ENCODE data around the gene HSPB6. TPM values are rescaled to one million over a fixed set of nuclear protein-coding genes. Genes with fewer than 3 reads are reported as not detected.

The HSPB6 gene
- 0.40 TPM in 1 of 2 replicates, not detected in the other for total RNA-seq (2014; rRNA removed; shearing (Covaris generic))

GRCh38 chr19:35756377-35757230 lies at the start of gene HSPB6:
HSPB6 (minus strand) TSS chr19:35757029; CDS start chr19:35757008, 21 bp downstream.

GRCh38 chr19:35775298-35776101 lies 18.7 kb upstream of the HSPB6 start, which contains the start of gene ARHGAP33:
ARHGAP33 (plus strand) TSS chr19:35775564; CDS start chr19:35775659, 95 bp downstream.

GRCh38 chr19:35757749-35758608 lies 1.1 kb upstream of the HSPB6 start, which contains the start of gene PROSER3:
PROSER3 (plus strand) TSS chr19:35758176; CDS start chr19:35758216, 40 bp downstream.

GRCh38 chr19:35748106-35749020 lies 8.5 kb downstream of the HSPB6 start, which contains the start of gene LIN37:
LIN37 (plus strand) TSS chr19:35748576; CDS start chr19:35748725, 149 bp downstream.

GRCh38 chr19:35745328-35746086 lies 11.3 kb downstream of the HSPB6 start, which contains the start of the genes PSENEN and U2AF1L4:
PSENEN (plus strand) TSS chr19:35745651; CDS start chr19:35745931, 280 bp downstream.
U2AF1L4 (minus strand) TSS chr19:35745418; CDS start chr19:35745391, 27 bp downstream.

GRCh38 chr19:35742121-35742724 lies 14.6 kb downstream of the HSPB6 start, which contains the start of gene IGFLR1:
IGFLR1 (minus strand) TSS chr19:35742452; CDS start chr19:35741180, 1,272 bp downstream.

GRCh38 chr19:35717665-35718344 lies 39.0 kb downstream of the HSPB6 start, which contains the start of gene KMT2B:
KMT2B (plus strand) TSS chr19:35718003; CDS start chr19:35718019, 16 bp downstream.

Other genes starting within 250 kb of the HSPB6 start
- gene DMKN, start 243.4 kb downstream of the HSPB6 start, total RNA-seq (2014; rRNA removed; shearing (Covaris generic)), result 16.5 and 24.2 TPM in 2 replicates
- 0.05 TPM in 1 of 2 replicates, not detected in the other for gene SBSN, start 228.7 kb downstream of the HSPB6 start, total RNA-seq (2014; rRNA removed; shearing (Covaris generic))
- not detected in 2 replicates for gene GAPDHS, start 223.6 kb downstream of the HSPB6 start, total RNA-seq (2014; rRNA removed; shearing (Covaris generic))
- gene TMEM147, start 211.4 kb downstream of the HSPB6 start, total RNA-seq (2014; rRNA removed; shearing (Covaris generic)), result 126 and 129 TPM in 2 replicates
- gene ATP4A, start 193.4 kb downstream of the HSPB6 start, total RNA-seq (2014; rRNA removed; shearing (Covaris generic)), result not detected in 2 replicates
- not detected in 2 replicates for gene PMIS2, start 170.9 kb downstream of the HSPB6 start, total RNA-seq (2014; rRNA removed; shearing (Covaris generic))
- gene HAUS5, start 144.3 kb downstream of the HSPB6 start, total RNA-seq (2014; rRNA removed; shearing (Covaris generic)), result 45.8 and 47.4 TPM in 2 replicates
- gene RBM42, start 128.0 kb downstream of the HSPB6 start, total RNA-seq (2014; rRNA removed; shearing (Covaris generic)), result 86.8 and 95.1 TPM in 2 replicates
- gene ETV2, start 115.3 kb downstream of the HSPB6 start, total RNA-seq (2014; rRNA removed; shearing (Covaris generic)), result 0.88 and 1.1 TPM in 2 replicates
- 327 and 328 TPM in 2 replicates for gene COX6B1, start 108.7 kb downstream of the HSPB6 start, total RNA-seq (2014; rRNA removed; shearing (Covaris generic))
- gene UPK1A, start 90.5 kb downstream of the HSPB6 start, total RNA-seq (2014; rRNA removed; shearing (Covaris generic)), result not detected in 2 replicates
- gene ZBTB32, start 52.5 kb downstream of the HSPB6 start, total RNA-seq (2014; rRNA removed; shearing (Covaris generic)), result not detected in 2 replicates
- gene KMT2B, start 39.0 kb downstream of the HSPB6 start, total RNA-seq (2014; rRNA removed; shearing (Covaris generic)), result 14.4 and 20.0 TPM in 2 replicates
- 3.6 and 6.8 TPM in 2 replicates for gene IGFLR1, start 14.6 kb downstream of the HSPB6 start, total RNA-seq (2014; rRNA removed; shearing (Covaris generic))
- gene U2AF1L4, start 11.6 kb downstream of the HSPB6 start, total RNA-seq (2014; rRNA removed; shearing (Covaris generic)), result 22.6 and 23.4 TPM in 2 replicates
- gene PSENEN, start 11.4 kb downstream of the HSPB6 start, total RNA-seq (2014; rRNA removed; shearing (Covaris generic)), result 35.6 and 40.4 TPM in 2 replicates
- gene LIN37, start 8.5 kb downstream of the HSPB6 start, total RNA-seq (2014; rRNA removed; shearing (Covaris generic)), result 7.4 and 12.7 TPM in 2 replicates
- 9.5 and 10.8 TPM in 2 replicates for gene PROSER3, start 1.1 kb upstream of the HSPB6 start, total RNA-seq (2014; rRNA removed; shearing (Covaris generic))
- gene ARHGAP33, start 18.5 kb upstream of the HSPB6 start, total RNA-seq (2014; rRNA removed; shearing (Covaris generic)), result 3.3 and 9.8 TPM in 2 replicates
- not detected in 2 replicates for gene PRODH2, start 55.8 kb upstream of the HSPB6 start, total RNA-seq (2014; rRNA removed; shearing (Covaris generic))
- not detected in 2 replicates for gene NPHS1, start 95.5 kb upstream of the HSPB6 start, total RNA-seq (2014; rRNA removed; shearing (Covaris generic))
- 0.08 TPM in 1 of 2 replicates, not detected in the other for gene KIRREL2, start 99.9 kb upstream of the HSPB6 start, total RNA-seq (2014; rRNA removed; shearing (Covaris generic))
- 5.3 and 7.0 TPM in 2 replicates for gene APLP1, start 111.5 kb upstream of the HSPB6 start, total RNA-seq (2014; rRNA removed; shearing (Covaris generic))
- gene NFKBID, start 143.5 kb upstream of the HSPB6 start, total RNA-seq (2014; rRNA removed; shearing (Covaris generic)), result 4.6 and 9.6 TPM in 2 replicates
- gene HCST, start 145.5 kb upstream of the HSPB6 start, total RNA-seq (2014; rRNA removed; shearing (Covaris generic)), result 1.2 TPM in 1 of 2 replicates, not detected in the other
- gene TYROBP, start 151.3 kb upstream of the HSPB6 start, total RNA-seq (2014; rRNA removed; shearing (Covaris generic)), result not detected in 2 replicates
- gene LRFN3, start 179.3 kb upstream of the HSPB6 start, total RNA-seq (2014; rRNA removed; shearing (Covaris generic)), result 2.1 TPM in 2 replicates
- gene SDHAF1, start 238.2 kb upstream of the HSPB6 start, total RNA-seq (2014; rRNA removed; shearing (Covaris generic)), result 33.0 and 39.2 TPM in 2 replicates

Measured in A375 (cell line).